T-helper 1 cell (primary cell): ENCODE results near the gene HES5.

Source experiments
- DNase-seq, 5 donors: peaks; one replicate each; pipeline ENCODE4 v3.0.0-alpha.2; 2012 to 2020

The HES5 gene

GRCh38 chr1:2530513-2531361 lies 674 bp upstream of the HES5 start:
- DNase-seq: no peak

DNA sequence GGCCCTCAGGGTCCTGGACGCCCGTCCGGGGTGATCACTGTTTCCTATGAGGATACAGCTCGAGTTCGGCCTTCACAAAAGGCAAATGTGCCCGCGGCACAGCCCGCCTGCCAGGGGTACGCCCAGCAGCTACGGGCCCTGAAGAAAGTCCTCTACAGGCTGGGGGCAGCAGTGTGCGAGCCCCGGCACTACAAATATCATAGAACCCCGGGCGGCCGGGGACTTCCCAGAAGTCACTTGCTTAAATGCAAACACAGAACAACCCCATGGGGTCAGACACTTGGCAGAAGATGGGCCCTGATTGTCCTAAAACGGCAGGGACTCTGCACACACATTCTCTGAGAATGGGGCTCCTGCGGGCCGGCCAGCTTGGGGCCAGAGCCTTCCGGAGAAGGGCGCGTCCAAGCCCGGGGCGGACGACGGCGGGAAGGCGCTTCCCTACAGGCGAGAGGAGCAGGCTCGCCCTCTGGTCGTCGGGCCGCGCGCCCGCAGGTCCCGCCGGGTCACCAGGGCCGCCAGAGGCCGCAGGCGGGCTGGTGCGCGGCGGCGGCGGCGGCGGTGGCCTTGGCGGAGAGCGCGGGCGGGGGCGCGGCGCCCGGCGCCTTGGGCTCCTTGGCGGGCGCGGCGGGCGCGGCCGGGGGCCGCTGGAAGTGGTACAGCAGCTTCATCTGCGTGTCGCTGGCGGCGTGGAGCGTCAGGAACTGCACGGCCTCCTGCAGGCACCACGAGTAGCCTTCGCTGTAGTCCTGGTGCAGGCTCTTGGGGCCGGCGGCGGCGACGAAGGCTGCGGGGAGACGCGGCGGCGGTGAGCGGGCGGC lies 888 bp downstream of the HES5 start:
- DNase-seq: peak in 2 of 5 donors; percentile 30 to 31

- DNase-seq: no peak
Measured at GRCh38 chr1:2528611-2528965, 1.5 kb downstream of the HES5 start.

DNA sequence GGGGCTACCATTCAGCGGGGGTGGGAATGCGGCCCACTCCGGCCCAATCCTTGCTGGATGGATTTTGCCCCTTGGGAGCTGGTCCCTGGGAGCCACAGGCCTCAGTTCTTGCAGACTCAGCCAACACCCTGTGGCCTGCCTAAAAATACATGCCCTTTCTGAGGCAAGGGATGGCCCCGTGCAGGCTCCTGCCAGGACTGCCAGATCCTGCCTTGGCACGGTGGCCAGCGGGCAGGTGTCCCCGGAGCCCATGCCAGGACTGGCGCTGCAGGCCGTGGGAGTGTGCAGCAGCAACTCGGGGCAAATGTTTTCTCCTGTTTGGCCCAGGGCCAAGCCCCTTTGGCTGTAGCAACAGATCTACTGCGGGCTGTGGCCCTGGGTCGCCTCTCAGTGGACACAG lies 2.0 kb downstream of the HES5 start:
- no peak for DNase-seq

- no peak for DNase-seq
Measured at GRCh38 chr1:2527556-2527860, 2.6 kb downstream of the HES5 start.

- DNase-seq: peak in 2 of 5 donors; percentile 23 to 60
Measured at GRCh38 chr1:2526824-2527555, 3.1 kb downstream of the HES5 start.

- peak; percentile 74 to 94 (median 85) for DNase-seq
Measured at GRCh38 chr1:2525920-2526823, 3.9 kb downstream of the HES5 start, which contains the start of gene PANK4. PANK4 (minus strand) TSS chr1:2526596; CDS start chr1:2526587, 9 bp downstream.

DNA sequence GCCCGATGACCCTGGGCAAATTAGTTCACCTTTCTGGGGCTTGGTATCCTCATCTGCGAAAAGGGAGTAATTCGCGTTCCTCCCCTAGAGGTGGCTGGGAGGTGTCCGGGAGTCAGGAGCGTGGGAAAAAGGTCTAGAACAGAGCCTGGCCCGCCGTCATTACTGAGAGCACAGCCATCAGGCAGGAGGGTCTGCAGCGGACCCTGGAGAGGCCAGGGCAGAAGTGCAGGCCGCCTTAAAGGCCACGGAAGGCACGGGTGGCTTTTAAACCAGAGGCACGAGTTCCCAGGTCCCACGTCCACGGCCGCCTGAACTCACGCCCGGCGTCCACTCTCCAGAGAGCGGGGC lies 4.5 kb downstream of the HES5 start:
- DNase-seq: no peak

- peak in 4 of 5 donors; percentile 41 to 71 (median 42) for DNase-seq
Measured at GRCh38 chr1:2523891-2524609, 6.0 kb downstream of the HES5 start.

- DNase-seq: peak in 1 of 5 donors; percentile 74
Measured at GRCh38 chr1:2523191-2523890, 6.7 kb downstream of the HES5 start.

DNA sequence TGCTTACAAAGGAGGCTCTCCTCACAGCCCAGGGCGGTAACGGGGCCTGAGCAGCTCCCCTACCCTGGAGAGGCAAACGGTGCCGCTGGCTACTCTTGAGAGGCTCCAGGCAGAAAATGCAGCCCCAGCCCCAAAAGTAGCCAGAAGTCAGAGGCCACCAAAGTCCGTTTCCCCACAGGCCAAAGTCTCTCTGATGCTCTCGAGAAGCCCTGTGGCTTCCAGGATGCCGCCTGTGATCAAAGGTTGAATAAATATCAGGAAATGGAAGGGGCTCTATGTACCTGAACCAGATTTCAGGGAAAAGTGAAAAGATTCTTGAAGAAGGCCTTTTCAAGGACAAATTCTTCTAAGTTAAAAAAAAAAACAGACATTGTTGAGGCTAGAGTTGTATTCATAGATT lies 7.8 kb downstream of the HES5 start:
- no peak for DNase-seq

GRCh38 chr1:2520806-2521205 lies 9.3 kb downstream of the HES5 start:
- DNase-seq: no peak

DNA sequence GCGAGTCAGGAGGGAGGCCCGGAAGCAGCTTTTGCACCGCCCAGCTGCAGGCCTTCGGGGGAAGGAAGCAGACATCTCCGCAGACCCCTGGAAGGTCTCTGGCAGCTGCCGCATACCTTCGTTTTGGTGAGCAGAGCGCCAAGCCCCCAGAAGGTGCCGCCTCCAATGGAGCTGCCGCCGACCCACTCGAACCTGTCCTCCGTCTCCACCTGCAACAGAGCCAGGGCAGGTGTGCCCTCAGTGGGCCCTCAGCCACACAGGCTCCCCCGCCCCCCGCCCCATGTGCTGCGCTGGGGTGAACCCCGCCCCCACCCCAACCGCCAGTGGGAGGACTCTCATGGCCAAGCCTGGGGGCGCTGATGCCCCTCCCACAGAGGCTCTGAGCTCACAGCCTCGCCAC lies 9.9 kb downstream of the HES5 start:
- no peak for DNase-seq

DNA sequence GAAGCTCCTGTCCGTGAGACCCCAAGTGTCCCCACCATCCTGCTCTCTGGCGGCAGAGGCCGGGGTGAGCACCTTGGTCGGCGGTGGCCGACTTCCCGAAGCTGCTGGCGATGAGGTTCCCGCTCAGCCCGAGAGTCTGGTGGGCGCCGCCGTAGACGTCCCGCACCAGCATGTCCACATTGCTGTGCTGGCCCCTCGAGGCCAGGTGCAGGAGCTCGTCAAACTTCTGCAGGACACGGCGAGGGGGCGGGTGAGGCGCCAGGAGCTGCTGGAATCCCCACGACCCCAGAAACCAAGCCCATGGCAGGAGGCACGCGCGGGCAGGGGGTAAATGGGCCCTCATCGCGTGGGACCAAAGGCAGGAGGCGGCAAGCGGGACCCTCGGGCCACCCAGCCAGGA lies 10.3 kb downstream of the HES5 start:
- DNase-seq: no peak

- DNase-seq: no peak
Measured at GRCh38 chr1:2519029-2519685, 10.9 kb downstream of the HES5 start.

DNA sequence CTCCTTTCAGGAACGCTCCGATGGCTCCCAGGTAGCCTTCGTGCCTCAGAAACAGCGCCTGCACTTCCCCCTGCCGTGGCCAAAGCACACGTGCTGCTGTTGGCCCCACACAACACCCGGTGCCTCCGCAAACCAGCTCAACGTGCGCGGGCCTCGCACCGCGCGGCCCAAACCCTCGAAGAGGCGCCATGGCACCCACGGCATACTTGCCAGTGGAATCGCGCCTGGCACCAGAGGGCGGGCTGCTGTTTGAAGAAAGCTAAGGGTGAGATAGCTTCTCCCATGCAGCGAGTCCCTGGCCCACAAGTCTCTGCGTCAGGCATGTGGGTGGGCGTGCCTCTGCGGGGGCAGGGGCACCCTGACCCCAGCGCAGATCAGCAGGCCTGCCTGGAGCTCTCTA lies 11.5 kb downstream of the HES5 start:
- no peak for DNase-seq

DNA sequence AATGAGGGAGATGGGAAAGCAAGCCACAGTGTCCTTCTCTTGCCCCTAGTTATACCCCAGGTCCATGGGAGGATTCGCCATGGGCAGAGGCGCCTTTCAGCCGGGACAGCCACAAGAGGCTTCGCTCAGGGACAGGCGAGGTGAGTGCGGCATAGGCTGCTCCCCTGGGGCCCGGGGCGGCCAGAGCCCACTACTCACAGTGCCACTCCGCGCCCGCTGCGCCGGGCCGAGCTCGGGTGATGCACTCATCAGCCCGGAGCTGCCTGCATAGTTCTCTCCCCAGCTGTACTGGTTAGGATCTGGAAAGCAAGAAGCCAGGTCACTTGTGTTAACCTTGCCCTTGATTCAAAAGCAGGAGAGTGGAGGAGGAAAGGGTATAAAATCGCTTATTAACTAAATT lies 12.1 kb downstream of the HES5 start:
- DNase-seq: no peak

GRCh38 chr1:2516946-2517345 lies 13.1 kb downstream of the HES5 start:
- DNase-seq: no peak

- no peak for DNase-seq
Measured at GRCh38 chr1:2516124-2516523, 13.9 kb downstream of the HES5 start.

DNA sequence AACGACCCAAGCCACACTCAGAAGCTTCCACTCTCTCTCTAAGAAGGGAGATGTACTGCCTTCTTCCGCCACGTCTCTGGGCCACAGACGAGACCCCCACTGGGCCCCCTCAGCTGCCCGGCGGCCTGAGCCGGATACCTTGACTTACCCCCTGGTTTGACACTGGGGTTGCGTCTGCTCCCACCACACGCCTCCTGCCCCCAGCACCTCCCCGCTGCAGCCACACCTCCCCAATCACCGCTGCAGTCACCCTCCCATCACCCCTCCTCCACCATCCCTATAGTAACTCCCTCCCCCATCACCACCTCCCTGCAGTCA lies 14.3 kb downstream of the HES5 start:
- DNase-seq: no peak
